Motor neuron (in vitro differentiated cells): ENCODE measurements around the gene TLK1. TPM values are rescaled to one million over a fixed set of nuclear protein-coding genes. Genes with fewer than 3 reads are reported as not detected.
A peak's percentile ranks its signal among the peaks of the same experiment; 100 is the strongest.

Source experiments
- ATAC-seq, 8 experiments: fragments of 200-7000 bp; cut with Tn5 transposase; replicated peaks in 6 of 8; 2 replicates each; pipeline ENCODE4 v1.8.0; 2021; ENCODE audit warnings: mild to moderate bottlenecking in 8 of 8, moderate library complexity in 8 of 8
- H3K27ac ChIP-seq, 2 donors: fragments of 250-450 bp; sonication (Bioruptor Pico); 2 replicates each; pipeline ENCODE4 v1.9.0; 2021; ENCODE audit warnings: antibody characterized with exemption in 2 of 2, mild to moderate bottlenecking in 2 of 2, moderate library complexity in 1 of 2
- H3K4me1 ChIP-seq, 2 donors: fragments of 250-450 bp; sonication (Bioruptor Pico); replicated peaks in 1 of 2; 2 replicates each; pipeline ENCODE4 v1.6.1; 2021; ENCODE audit warnings: antibody characterized with exemption in 2 of 2, mild to moderate bottlenecking in 2 of 2, moderate library complexity in 1 of 2
- H3K4me3 ChIP-seq, 5 donors: fragments of 250-450 bp; sonication (Bioruptor Pico); 2 replicates each; pipeline ENCODE4 v1.9.0; 2021; ENCODE audit warnings: antibody characterized with exemption in 5 of 5, mild to moderate bottlenecking in 5 of 5, moderate library complexity in 4 of 5
- WGBS, 10 experiments: fragments of 450-650 bp; shearing (Covaris generic); methylation state at CpG; one replicate each; pipeline ENCODE4 v1.0.0; 2022; 5-methylcytosine and 5-hydroxymethylcytosine counted together
- in situ Hi-C, 9 experiments: fragments of 400-800 bp; cut with MboI; loops; one replicate each; pipeline ENCODE4 v1.15.0; 2021; ENCODE audit warnings: low sequenced_read_pairs in 9 of 9, low pct_unique_long_range_greater_than_20kb in 2 of 9; ENCODE audit not compliant: unreplicated experiment in 9 of 9
- total RNA-seq, 8 experiments: library from RNA; unstranded; fragments of 300-600 nt; gene quantifications; 2 replicates each; pipeline versions ENCODE4 v1.2.3 to v1.2.4, GENCODE V29; 2022

Gene TLK1
- total RNA-seq, 8 experiments from 2014 or later = 12.5 to 46.7 (median 22.6) TPM

DNA sequence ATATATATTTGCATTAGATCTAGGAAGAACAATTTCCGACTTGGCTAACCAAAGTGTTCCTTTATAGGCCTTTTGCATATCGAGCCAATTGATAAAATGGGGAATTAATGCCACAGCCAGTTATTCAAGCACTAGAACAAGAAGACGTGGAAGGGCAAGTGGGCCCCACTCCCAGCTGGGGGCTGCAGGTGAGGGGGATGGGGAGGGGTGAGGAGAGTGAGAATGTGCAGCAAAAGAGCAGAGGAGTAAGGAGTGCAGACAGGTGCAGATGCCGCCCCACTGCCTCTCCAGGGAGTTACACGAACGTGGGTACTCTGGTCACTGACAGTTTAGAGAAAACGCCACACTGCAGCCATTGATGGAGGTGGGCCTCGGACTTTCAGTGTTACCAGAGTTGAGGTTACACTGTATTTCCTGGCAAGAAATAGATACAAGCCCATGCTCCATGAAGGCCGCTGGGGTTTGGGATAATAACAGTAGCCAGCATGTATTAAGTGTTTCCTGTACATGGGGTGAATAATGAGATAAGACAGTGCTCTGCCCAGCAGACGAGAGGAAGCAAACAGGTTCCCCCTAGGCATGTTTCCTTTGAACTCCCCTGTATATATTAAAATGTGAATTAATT lies 190.7 kb downstream of the TLK1 start:
- Histone ChIP-seq H3K27ac (no peak overlapping the region), H3K4me3 (no peak overlapping the region), H3K4me1 (peaks cover 3 to 4% of the 10 kb centered on the region in 2 donors)
- WGBS, 10 experiments = 20 to 100% (median 91%) methylated on average over 1 to 7 of the region's 10 CpGs; no CpG with 5 or more reads in 2 of the 10 experiments
- in situ Hi-C loops = loop anchor here in 7 of 9 experiments (10.0 to 25.0 kb wide), 4 partner anchors 442 to 467 kb away; partner anchors contain the start of genes DCAF17 (in 1 of the 7) and METTL8 (in 1 of the 7)
- ATAC-seq = no peak

DNA sequence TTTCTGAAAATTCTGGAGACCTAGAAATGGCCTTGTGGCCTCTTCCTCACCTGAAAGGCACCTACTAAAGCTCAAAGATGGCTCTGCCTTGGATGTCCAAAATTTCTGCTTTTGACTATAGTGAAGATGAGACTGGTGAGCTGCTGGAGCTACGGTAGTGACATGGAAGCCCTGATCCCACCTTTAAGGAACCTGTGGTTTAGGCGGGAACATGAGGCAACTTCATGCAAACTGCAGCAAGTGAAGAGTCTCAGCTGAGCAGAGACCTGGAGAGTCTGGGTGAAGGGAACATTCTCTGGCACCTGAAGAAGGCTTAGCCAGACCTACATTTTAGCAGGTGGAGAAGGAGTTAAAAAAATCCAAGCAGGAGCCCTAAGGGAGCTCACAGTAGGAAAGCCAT lies 191.7 kb downstream of the TLK1 start:
- WGBS, 10 experiments = 50 to 100% (median 92%) methylated on average over 1 to 2 of the region's 2 CpGs; no CpG with 5 or more reads in 5 of the 10 experiments
- H3K4me3 ChIP-seq = no peak overlapping the region
- in situ Hi-C loops = loop anchor here in 5 of 9 experiments (10.0 to 25.0 kb wide), 3 partner anchors 443 to 468 kb away; partner anchors contain the start of genes DCAF17 (in 1 of the 5) and METTL8 (in 1 of the 5)
- peaks cover 3 to 4% of the 10 kb centered on the region in 2 donors for H3K4me1 ChIP-seq
- no peak overlapping the region for H3K27ac ChIP-seq
- no peak for ATAC-seq

DNA sequence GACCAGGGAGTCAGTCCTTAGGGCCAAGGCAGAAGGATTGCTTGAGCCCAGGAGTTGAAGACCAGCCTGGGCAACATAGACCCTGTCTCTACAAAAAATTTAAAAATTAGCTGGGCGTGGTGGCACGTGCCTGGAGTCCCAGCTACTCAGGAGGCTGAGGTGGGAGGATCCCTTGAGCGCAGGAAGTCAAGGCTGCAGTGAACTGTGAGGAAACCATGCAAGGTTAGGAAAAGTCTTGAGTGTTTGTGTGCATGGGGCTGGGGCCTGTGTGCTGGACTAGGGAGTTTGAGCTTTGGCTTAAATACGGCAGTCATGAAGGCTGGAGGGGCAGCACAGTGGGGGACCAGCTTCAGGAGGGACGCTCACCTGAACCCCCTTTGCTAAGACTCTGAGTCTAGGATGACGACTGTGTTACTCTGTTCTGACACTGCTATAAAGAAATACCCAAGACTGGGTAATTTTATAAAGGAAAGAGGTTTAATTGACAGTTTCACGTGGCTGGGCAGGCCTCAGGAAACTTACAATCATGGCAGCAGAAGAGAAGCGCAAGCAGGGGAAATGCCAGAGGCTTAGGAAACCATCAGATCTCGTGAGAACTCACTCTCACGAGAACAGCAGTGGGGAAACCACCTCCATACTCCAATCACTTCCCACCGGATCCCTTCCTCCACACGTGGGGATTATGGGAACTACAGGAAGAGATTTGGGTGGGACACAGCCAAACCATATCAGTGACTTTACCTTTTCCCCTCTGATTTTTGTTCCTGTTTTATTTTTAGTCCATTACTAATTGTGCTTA lies 192.3 kb downstream of the TLK1 start:
- Histone ChIP-seq H3K4me1 (peaks cover 0 to 3% of the 10 kb centered on the region in 2 donors), H3K27ac (no peak overlapping the region), H3K4me3 (no peak overlapping the region)
- peak in 1 of 8 experiments; percentile 11 for ATAC-seq
- in situ Hi-C loops = loop anchor here in 5 of 9 experiments (10.0 to 25.0 kb wide), 3 partner anchors 444 to 469 kb away; partner anchors contain the start of genes DCAF17 (in 1 of the 5) and METTL8 (in 1 of the 5)
- 63 to 100% (median 87%) methylated on average over 1 to 11 of the region's 12 CpGs; no CpG with 5 or more reads in 1 of the 10 experiments for WGBS, 10 experiments

DNA sequence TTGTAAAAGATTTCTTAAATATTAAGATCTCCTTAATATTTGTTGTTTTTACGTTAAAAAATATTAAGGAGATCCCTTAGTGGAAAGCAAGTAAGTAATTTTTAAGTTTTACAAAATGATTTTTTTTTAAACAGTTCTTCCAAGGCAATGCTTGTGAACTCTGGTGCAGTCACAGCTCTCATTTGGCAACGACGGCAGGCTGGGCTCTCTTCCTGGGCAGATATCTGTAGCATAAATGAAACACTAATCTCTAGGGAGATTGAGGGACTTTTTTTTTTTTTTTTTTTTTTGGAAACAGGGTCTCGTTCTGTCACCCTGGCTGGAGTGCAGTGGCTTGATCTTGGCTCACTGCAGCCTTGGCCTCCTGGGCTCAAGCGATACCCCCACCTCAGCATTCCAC lies 193.1 kb downstream of the TLK1 start:
- no peak overlapping the region for H3K27ac ChIP-seq
- in situ Hi-C loops = loop anchor here in 5 of 9 experiments (10.0 to 25.0 kb wide), 3 partner anchors 445 to 470 kb away; partner anchors contain the start of genes DCAF17 (in 1 of the 5) and METTL8 (in 1 of the 5)
- H3K4me1 ChIP-seq = no peaks in the 10 kb centered on the region
- H3K4me3 ChIP-seq = no peak overlapping the region
- WGBS, 10 experiments = 50 to 100% (median 96%) methylated on average over 1 to 5 of the region's 5 CpGs; no CpG with 5 or more reads in 1 of the 10 experiments
- no peak for ATAC-seq

DNA sequence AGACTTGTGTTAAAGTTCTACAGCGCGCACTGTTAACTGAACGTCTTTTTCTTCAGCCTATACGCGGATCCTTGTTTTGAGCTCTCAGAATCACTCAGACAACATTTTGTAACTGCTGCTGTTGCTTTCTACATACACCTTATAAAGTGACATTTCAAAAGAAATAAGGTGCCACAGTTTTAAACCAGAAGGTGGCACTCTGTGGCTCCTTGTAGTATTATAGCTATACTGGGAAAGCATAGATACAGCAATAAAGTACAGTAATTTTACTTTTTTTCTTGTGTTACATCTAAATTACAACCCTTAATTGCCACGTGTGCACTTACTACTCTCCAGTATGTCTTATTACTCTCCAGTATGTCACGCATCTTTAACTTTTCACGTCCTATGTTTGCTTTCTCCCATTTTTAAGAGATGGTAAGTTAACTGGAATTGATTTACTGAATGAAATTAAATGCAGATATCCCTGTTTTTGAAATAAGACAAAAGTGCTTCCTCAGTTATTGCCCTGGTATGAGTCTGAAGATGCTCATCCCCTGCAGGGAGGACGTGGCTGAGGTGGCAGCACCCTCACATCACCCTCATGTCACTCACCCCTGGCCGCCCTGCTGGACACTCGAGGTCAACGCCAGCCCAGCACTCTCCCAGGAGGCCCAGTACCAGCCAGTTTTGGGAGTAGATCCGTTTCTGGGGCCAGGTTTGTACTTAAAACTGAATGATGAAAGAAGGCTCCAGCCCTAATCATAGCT lies 193.9 kb downstream of the TLK1 start:
- Histone ChIP-seq H3K4me3 (no peak overlapping the region), H3K4me1 (no peaks in the 10 kb centered on the region), H3K27ac (no peak overlapping the region)
- 85 to 100% (median 93%) methylated on average over 1 to 11 of the region's 13 CpGs; no CpG with 5 or more reads in 1 of the 10 experiments for WGBS, 10 experiments
- in situ Hi-C loops = loop anchor here in 5 of 9 experiments (10.0 to 25.0 kb wide), 3 partner anchors 445 to 470 kb away; partner anchors contain the start of genes DCAF17 (in 1 of the 5) and METTL8 (in 1 of the 5)
- ATAC-seq = peak in 7 of 8 experiments; percentile 26 to 62 (median 40)

DNA sequence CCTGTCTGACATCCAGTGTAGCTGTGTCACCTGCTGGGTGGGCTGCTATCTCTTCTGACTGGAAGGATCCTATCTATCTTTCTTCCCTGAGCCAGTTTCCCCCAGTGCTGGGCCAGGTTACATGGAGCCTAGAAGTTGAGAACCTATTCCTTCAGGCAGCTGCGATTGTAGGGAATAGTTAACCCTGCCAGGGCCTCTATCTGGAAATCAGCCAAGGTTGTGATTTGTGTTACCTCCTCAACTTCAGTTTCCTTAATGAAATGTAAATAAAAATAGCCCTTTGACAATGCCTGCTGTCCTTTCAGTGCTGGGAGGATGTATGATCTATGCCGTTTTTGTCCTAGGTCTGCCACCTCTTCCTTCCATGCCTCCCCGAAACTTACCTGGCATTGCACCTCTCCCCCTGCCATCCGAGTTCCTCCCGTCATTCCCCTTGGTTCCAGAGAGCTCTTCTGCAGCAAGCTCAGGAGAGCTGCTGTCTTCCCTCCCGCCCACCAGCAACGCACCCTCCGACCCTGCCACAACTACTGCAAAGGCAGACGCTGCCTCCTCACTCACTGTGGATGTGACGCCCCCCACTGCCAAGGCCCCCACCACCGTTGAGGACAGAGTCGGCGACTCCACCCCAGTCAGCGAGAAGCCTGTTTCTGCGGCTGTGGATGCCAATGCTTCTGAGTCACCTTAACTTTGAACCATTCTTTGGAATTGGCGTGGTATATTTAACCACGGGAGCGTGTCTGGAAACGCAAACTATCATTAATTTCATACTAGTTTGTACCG lies 195.1 kb downstream of the TLK1 start:
- Histone ChIP-seq H3K4me3 (no peak overlapping the region), H3K27ac (no peak overlapping the region), H3K4me1 (no peaks in the 10 kb centered on the region)
- WGBS, 10 experiments = 47 to 100% (median 87%) methylated on average over 1 to 13 of the region's 20 CpGs; no CpG with 5 or more reads in 3 of the 10 experiments
- ATAC-seq = peak in 1 of 8 experiments; percentile 13
- in situ Hi-C loops = loop anchor here in 5 of 9 experiments (10.0 to 25.0 kb wide), 3 partner anchors 447 to 472 kb away; partner anchors contain the start of genes DCAF17 (in 1 of the 5) and METTL8 (in 1 of the 5)

DNA sequence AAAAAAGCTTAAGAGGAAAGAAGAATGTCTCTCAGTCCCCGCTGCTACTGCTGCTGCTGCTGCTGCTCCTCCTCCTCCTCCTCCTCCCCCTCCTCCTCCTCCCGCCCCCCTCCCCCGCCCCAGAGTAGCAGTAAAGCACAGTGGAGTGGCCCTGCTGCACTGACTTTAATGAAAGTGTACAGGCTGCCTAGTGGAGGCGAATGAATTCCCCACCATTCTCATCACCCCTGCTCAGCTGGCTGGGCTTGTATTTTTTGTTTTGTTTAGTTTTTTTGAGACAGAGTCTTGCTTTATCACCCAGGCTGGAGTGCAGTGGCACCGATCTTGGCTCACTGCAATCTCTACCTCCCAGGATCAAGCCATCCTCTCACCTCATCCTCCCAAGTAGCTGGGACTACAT lies 197.3 kb downstream of the TLK1 start:
- ATAC-seq = no peak
- Histone ChIP-seq H3K4me3 (no peak overlapping the region), H3K4me1 (no peaks in the 10 kb centered on the region), H3K27ac (no peak overlapping the region)
- WGBS, 10 experiments = 86 to 100% (median 100%) methylated on average over 1 to 2 of the region's 5 CpGs; no CpG with 5 or more reads in 6 of the 10 experiments
- in situ Hi-C loops = loop anchor here in 5 of 9 experiments (10.0 to 25.0 kb wide), 3 partner anchors 449 to 474 kb away; partner anchors contain the start of genes DCAF17 (in 1 of the 5) and METTL8 (in 1 of the 5)

DNA sequence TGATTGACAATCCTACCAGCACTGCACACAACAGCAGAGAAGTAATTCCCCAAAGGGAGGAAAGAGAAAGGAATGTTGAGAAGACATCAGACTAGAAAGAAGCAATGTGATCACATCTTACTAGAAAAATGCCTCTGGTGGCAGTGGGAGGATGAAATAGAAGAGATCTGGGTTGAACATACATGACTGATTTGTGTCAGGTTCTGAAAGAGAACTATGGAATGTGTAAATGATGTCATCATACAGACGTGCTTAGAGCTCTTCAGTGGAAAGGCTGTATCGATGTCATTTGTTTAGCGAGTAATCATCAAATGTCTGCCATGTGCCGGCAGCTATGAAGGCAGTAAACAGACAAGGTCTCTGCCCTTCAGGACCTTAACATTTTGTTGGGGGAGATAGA lies 206.8 kb downstream of the TLK1 start:
- Histone ChIP-seq H3K27ac (no peak overlapping the region), H3K4me1 (no peaks in the 10 kb centered on the region), H3K4me3 (no peak overlapping the region)
- WGBS, 10 experiments = 40 to 100% (median 80%) methylated on average over 1 to 4 of the region's 4 CpGs; no CpG with 5 or more reads in 3 of the 10 experiments
- peak in 1 of 8 experiments; percentile 38 for ATAC-seq
- in situ Hi-C loops = loop anchor here in 4 of 9 experiments (25.0 kb wide), 2 partner anchors 458 to 483 kb away; partner anchors contain the start of genes DCAF17 (in 1 of the 4) and METTL8 (in 1 of the 4)

DNA sequence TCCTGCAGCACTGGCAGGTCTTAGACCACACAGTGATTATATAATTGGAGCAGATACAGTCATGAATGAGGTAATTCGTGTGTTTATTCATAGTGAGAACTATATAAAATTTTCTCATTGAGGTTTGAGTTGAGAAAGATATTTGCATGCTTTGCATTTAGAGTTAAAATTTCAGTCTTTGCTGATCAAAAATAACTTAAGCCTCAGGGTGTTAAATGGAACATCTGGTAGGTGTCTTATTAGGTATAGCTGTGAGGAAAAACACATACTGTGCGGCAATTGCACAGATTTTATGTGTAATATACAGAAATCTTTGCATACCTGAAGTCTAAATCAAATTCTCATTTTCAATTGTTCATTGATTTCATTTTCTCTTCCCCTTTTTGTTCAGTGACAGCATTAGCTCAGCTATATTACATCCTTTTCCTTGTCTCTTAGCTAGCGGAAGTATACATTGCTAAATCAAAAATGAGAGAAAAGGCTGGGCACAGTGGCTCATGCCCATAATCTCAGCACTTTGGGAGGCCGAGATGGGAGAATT lies 210.4 kb downstream of the TLK1 start:
- H3K4me3 ChIP-seq = no peak overlapping the region
- 79 to 100% (median 92%) methylated on average over 1 to 4 of the region's 4 CpGs for WGBS, 10 experiments
- in situ Hi-C loops = loop anchor here in 4 of 9 experiments (25.0 kb wide), 2 partner anchors 462 to 487 kb away; partner anchors contain the start of genes DCAF17 (in 1 of the 4) and METTL8 (in 1 of the 4)
- no peak for ATAC-seq
- no peak overlapping the region for H3K27ac ChIP-seq
- no peaks in the 10 kb centered on the region for H3K4me1 ChIP-seq

DNA sequence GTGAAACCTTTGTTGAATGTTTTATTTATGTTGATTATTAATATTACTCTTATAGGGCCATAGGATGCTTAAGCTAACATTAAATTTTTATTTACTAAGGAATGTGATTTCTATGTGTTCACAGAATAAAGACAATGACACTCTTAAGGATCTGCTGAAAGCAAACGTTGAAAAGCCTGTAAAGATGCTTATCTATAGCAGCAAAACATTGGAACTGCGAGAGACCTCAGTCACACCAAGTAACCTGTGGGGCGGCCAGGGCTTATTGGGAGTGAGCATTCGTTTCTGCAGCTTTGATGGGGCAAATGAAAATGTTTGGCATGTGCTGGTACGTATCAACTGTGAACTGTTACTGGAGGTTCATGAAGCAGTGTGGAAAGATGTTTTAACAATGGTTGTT lies 211.3 kb downstream of the TLK1 start:
- 20 to 94% (median 80%) methylated on average over 1 to 5 of the region's 5 CpGs for WGBS, 10 experiments
- H3K4me3 ChIP-seq = no peak overlapping the region
- no peak overlapping the region for H3K27ac ChIP-seq
- in situ Hi-C loops = no loop called here
- no peak for ATAC-seq
- H3K4me1 ChIP-seq = no peaks in the 10 kb centered on the region

DNA sequence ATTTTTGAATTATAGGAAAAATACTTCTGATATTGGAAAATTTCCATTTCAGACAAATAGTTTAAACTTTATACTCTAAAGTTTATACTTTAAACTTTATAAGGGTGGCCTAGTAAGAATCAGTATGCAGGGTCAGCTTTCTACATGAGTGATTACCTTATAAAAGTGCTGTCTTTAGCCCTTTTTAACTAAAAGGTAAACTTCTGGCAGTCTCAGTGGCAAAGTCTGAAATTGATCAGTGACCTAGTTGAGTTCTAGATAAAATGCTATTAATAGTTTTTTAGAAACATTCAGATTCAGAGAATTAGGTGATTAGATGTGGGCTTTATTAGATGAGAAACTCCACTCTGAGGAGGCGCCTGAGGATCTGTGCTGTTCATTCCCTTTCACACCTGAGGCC lies 216.1 kb downstream of the TLK1 start:
- Histone ChIP-seq H3K4me3 (no peak overlapping the region), H3K27ac (no peak overlapping the region), H3K4me1 (no peaks in the 10 kb centered on the region)
- ATAC-seq = no peak
- 100% methylated on average over 1 of the region's 1 CpG; no CpG with 5 or more reads in 5 of the 10 experiments for WGBS, 10 experiments
- in situ Hi-C loops = no loop called here
